Esophagus squamous epithelium (tissue), 5 donors: Measurements from ENCODE around the gene LDLRAD4. TPM values are rescaled to one million over a fixed set of nuclear protein-coding genes. Genes with fewer than 3 reads are reported as not detected.

Experiments used
- DNase-seq: peaks from one replicate; lab custom pipeline; 2025; lab: John Stamatoyannopoulos, UW
- H3K27ac ChIP-seq, 4 donors: fragments of 200-600 bp; sonication (generic); one replicate each; pipeline ENCODE4 v1.5.1; 2016 to 2019; ENCODE audit warnings: mild to moderate bottlenecking in 1 of 4
- H3K27me3 ChIP-seq, 4 donors: fragments of 200-600 bp; sonication (generic); 1 replicate in 3 of 4; 2 replicates in 1 of 4; pipeline versions ENCODE4 v1.5.1 to v1.6.0; 2017 to 2021; ENCODE audit warnings: antibody characterized with exemption in 1 of 4
- H3K36me3 ChIP-seq, 3 donors: fragments of 200-600 bp; sonication (generic); one replicate each; pipeline ENCODE4 v1.5.1; 2016 to 2019
- H3K4me1 ChIP-seq, 3 donors: fragments of 200-600 bp; sonication (generic); one replicate each; pipeline ENCODE4 v1.5.1; 2017 to 2019
- H3K4me3 ChIP-seq, 4 donors: fragments of 200-600 bp; sonication (generic); 1 replicate in 3 of 4; 2 replicates in 1 of 4; pipeline ENCODE4 v1.5.1; 2016 to 2019; ENCODE audit warnings: mild to moderate bottlenecking in 2 of 4, moderate library complexity in 1 of 4
- H3K9me3 ChIP-seq, 3 donors: fragments of 200-600 bp; sonication (generic); one replicate each; pipeline ENCODE4 v1.5.1; 2016 to 2019
- POLR2A ChIP-seq, 4 donors: fragments of 450-650 bp; IDR thresholded peaks; one replicate each; pipeline ENCODE4 v1.6.1; 2017; ENCODE audit warnings: antibody characterized with exemption in 4 of 4, mild to moderate bottlenecking in 4 of 4, moderate library complexity in 3 of 4
- WGBS, 2 donors: methylation state at CpG; one replicate each; pipeline ENCODE4 v1.1.5; 2018; 5-methylcytosine and 5-hydroxymethylcytosine counted together
- intact Hi-C: fragments of 100-400 bp; cut with DNase I; formaldehyde crosslinking; loops from one replicate; pipeline ENCODE4 v1.15.0; 2022
- total RNA-seq, 4 donors: library from RNA; depleted of rRNA; stranded (reverse); fragments of >200 nt; gene quantifications; one replicate each; pipeline ENCODE4 v1.1.0, GENCODE V29; 2016
- TF ChIP-seq, protein P1 (sequence below), 6 experiments: fragments of 450-650 bp in 4 of 6; fragments of 200-600 bp in 2 of 6; sonication (generic) in 2 of 6; IDR thresholded peaks; one replicate each; pipeline ENCODE4 v1.5.1; 2016 to 2019; ENCODE audit warnings: antibody characterized with exemption in 6 of 6, mild to moderate bottlenecking in 4 of 6, moderate library complexity in 4 of 6
- donor health status: DM: yes; HTN: yes; CAD: no.

The LDLRAD4 gene
- total RNA-seq, 4 donors from 2014 or later: 0.91 to 17.9 (median 6.8) TPM

GRCh38 chr18:13528739-13529392 is 310.3 kb downstream of the LDLRAD4 start:
- Histone ChIP-seq H3K4me3 (no peak overlapping the region), H3K27ac (no peak overlapping the region), H3K36me3 (peaks cover 0 to 6% (median 0%) of the 10 kb centered on the region in 3 donors), H3K9me3 (no peaks in the 10 kb centered on the region), H3K27me3 (no peaks in the 10 kb centered on the region), H3K4me1 (peaks cover 0 to 7% (median 0%) of the 10 kb centered on the region in 3 donors)
- TF ChIP-seq, protein P1, sequence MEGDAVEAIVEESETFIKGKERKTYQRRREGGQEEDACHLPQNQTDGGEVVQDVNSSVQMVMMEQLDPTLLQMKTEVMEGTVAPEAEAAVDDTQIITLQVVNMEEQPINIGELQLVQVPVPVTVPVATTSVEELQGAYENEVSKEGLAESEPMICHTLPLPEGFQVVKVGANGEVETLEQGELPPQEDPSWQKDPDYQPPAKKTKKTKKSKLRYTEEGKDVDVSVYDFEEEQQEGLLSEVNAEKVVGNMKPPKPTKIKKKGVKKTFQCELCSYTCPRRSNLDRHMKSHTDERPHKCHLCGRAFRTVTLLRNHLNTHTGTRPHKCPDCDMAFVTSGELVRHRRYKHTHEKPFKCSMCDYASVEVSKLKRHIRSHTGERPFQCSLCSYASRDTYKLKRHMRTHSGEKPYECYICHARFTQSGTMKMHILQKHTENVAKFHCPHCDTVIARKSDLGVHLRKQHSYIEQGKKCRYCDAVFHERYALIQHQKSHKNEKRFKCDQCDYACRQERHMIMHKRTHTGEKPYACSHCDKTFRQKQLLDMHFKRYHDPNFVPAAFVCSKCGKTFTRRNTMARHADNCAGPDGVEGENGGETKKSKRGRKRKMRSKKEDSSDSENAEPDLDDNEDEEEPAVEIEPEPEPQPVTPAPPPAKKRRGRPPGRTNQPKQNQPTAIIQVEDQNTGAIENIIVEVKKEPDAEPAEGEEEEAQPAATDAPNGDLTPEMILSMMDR (IDR thresholded peaks at IDR 0.05): no peak
- no peak for TF ChIP-seq POLR2A (IDR thresholded peaks at IDR 0.05)
- no peak for DNase-seq
- 69 to 94% methylated on average over 2 to 3 of the region's 9 CpGs for WGBS, 2 donors
- intact Hi-C loops: no loop called here

DNA sequence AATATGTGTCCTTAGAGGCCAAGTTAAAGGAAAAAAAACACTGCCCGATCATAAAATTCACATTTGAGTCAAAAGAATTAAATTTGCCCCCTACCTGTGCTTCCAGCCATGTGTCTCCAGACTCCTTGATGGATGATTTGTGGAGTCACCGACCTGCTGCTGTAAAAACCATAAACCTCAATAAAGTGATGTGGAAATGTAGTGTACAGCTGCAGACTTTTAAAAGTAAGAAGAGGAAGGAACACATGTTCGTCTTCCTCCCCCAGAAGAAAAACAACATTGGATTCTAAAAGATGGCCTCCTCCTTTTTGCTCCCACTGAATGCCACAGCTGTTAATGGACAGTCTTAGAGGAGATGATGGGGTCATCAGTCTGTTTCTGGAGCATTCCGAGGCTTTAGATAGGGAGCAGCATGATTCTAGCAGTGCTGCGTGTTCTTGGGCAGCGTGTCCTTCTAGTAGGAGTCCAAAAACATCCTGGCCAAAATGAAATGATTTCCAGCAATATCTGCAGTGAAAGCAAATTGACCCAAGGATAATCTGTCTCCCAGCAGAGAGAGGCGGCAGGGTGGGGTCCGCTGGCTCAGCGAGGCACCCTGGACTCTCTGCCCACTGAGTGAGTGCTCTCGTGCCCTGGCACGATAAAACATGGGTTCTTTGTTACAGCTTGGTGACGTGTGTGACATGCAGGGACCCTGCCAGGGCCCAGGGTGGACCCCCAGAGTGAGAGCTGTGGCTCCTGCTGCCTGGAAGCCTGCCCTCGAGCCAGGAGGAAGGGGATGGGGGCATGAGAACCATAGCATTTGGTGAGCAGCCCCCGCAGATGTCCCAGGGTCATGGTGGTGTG is 311.7 kb downstream of the LDLRAD4 start:
- Histone ChIP-seq H3K4me1 (peaks cover 0 to 7% (median 0%) of the 10 kb centered on the region in 3 donors), H3K9me3 (no peaks in the 10 kb centered on the region), H3K27ac (peak overlapping the region in 1 of 4 donors; percentile 25), H3K36me3 (peaks cover 0 to 6% (median 0%) of the 10 kb centered on the region in 3 donors), H3K4me3 (no peak overlapping the region), H3K27me3 (no peaks in the 10 kb centered on the region)
- TF ChIP-seq, protein P1 (IDR thresholded peaks at IDR 0.05): no peak
- no peak for TF ChIP-seq POLR2A (IDR thresholded peaks at IDR 0.05)
- 73 to 86% methylated on average over 5 to 10 of the region's 14 CpGs for WGBS, 2 donors
- DNase-seq: no peak
- intact Hi-C loops: loop anchor here (10.0 kb wide), 1 partner anchor 315 kb away; the partner anchor contains the start of gene LDLRAD4

GRCh38 chr18:13530879-13531387 is 312.4 kb downstream of the LDLRAD4 start:
- no peak overlapping the region for H3K4me3 ChIP-seq
- H3K9me3 ChIP-seq: no peaks in the 10 kb centered on the region
- TF ChIP-seq, protein P1 (IDR thresholded peaks at IDR 0.05): peak in 5 of 6 experiments; percentile 16 to 39 (median 29)
- TF ChIP-seq POLR2A (IDR thresholded peaks at IDR 0.05): no peak
- intact Hi-C loops: loop anchor here (10.0 kb wide), 1 partner anchor 316 kb away; the partner anchor contains the start of gene LDLRAD4
- no peaks in the 10 kb centered on the region for H3K27me3 ChIP-seq
- no peak for DNase-seq
- H3K36me3 ChIP-seq: no peaks in the 10 kb centered on the region
- 68 to 71% methylated on average over 5 to 7 of the region's 7 CpGs for WGBS, 2 donors
- no peak overlapping the region for H3K27ac ChIP-seq
- H3K4me1 ChIP-seq: peaks cover 0 to 7% (median 0%) of the 10 kb centered on the region in 3 donors

- WGBS, 2 donors: 86 to 91% methylated on average over 12 to 13 of the region's 17 CpGs
- intact Hi-C loops: loop anchor here (10.0 kb wide), 1 partner anchor 317 kb away; the partner anchor contains the start of gene LDLRAD4
Measured at GRCh38 chr18:13531681-13532325, 313.2 kb downstream of the LDLRAD4 start.

More at GRCh38 chr18:13531681-13532325, 313.2 kb downstream of the LDLRAD4 start:
- H3K4me1 ChIP-seq: peaks cover 0 to 7% (median 0%) of the 10 kb centered on the region in 3 donors
- no peaks in the 10 kb centered on the region for H3K27me3 ChIP-seq
- no peak for TF ChIP-seq POLR2A (IDR thresholded peaks at IDR 0.05)
- TF ChIP-seq, protein P1 (IDR thresholded peaks at IDR 0.05): no peak
- H3K36me3 ChIP-seq: no peaks in the 10 kb centered on the region
- DNase-seq: no peak
- no peaks in the 10 kb centered on the region for H3K9me3 ChIP-seq
- no peak overlapping the region for H3K4me3 ChIP-seq
- H3K27ac ChIP-seq: no peak overlapping the region
